HFFc6 (cell line): ENCODE results near the gene FLAD1. TPM values are rescaled to one million over a fixed set of nuclear protein-coding genes. Genes with fewer than 3 reads are reported as not detected.
A peak's percentile ranks its signal among the peaks of the same experiment; 100 is the strongest.

Experiments
- DNase-seq: peaks from one replicate; pipeline ENCODE4 v3.0.0-alpha.2; 2018
- H3K27ac Mint-ChIP-seq: 2 replicates; pipeline ENCODE4 v1.8.0; 2020; ENCODE audit warnings: mild to moderate bottlenecking, mixed read lengths
- H3K27me3 Mint-ChIP-seq: 2 replicates; pipeline ENCODE4 v1.8.0; 2021; ENCODE audit warnings: mild to moderate bottlenecking, moderate library complexity, mixed read lengths; ENCODE audit not compliant: insufficient read depth
- H3K36me3 Mint-ChIP-seq: 2 replicates; pipeline ENCODE4 v1.8.0; 2021; ENCODE audit warnings: low read depth, mixed read lengths
- H3K4me1 Mint-ChIP-seq: 2 replicates; pipeline ENCODE4 v1.8.0; 2020; ENCODE audit warnings: low read depth, mixed read lengths
- H3K4me3 Mint-ChIP-seq: 2 replicates; pipeline ENCODE4 v1.8.0; 2020; ENCODE audit warnings: mild to moderate bottlenecking, moderate library complexity, mixed read lengths
- H3K9me3 Mint-ChIP-seq: 2 replicates; pipeline ENCODE4 v1.8.0; 2020; ENCODE audit warnings: mild to moderate bottlenecking, mixed read lengths
- long read RNA-seq: library from polyadenylated mRNA; unstranded; transcript quantifications from one replicate; pipeline ENCODE4 v2.0.0, GENCODE V29; 2019
- total RNA-seq, 6 experiments: library from RNA; stranded (reverse); fragmentation: NEBNext Ultra II Directional; extraction: Animal tissue kit (Norgen Biotek cat#: 25700); gene quantifications; 2 replicates in 1 of 6; 3 replicates in 5 of 6; pipeline ENCODE4 v1.2.3, GENCODE V29; 2021
- TF ChIP-seq, protein P1 (sequence below): fragments of 200-600 bp; sonication (generic); IDR thresholded peaks from 2 replicates; pipeline ENCODE4 v1.5.0; 2021; ENCODE audit warnings: antibody characterized with exemption, mild to moderate bottlenecking

Gene FLAD1
- total RNA-seq: 10 to 100 TPM; 25.1 to 35.3 (median 29.6) TPM
- long read RNA-seq, transcript FLAD1-203 (8 exons, 1,730 nt): major isoform, 16 of 40 reads
- long read RNA-seq, partial matches to known transcripts: 16 of 40 reads
- long read RNA-seq, other reads (novel, unspliced or antisense): 6 of 40 reads

DNA sequence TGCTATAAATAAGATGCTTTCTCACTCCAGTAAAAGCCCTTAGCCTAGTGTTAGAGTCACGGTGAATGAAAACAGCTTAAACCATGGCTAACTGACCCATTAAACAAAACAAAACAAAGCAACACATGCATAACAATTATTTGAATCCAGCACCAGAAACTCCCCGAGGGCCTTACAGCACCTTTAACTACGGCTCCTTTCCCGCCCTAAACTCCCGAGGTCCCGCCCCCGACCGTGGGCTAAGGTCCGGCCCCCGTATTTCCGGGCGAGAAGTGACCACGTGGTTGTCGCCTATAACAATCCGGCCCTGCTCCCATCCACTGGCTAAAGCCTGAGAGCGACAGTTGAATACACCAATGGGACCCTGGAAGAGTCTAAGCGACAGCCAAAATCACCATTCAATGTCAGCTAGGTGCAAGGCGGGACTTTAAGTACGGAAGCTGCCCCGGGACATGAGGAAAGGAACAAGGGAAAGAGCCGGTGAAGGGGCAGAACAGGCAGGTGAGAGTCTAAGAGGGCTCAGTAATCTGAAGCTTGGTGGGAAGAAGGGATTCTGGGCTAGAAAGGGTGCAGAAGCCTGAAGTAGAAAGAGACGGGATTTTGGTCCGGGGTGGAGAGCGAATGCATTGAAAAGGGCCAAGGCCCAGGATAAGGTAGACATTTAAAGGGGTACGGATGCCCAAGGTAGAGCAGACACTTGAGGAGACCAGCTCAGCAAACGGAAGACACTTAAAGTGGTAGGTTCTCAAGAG lies at the start of gene FLAD1:
Gene FLAD1, plus strand, starts transcription at position 448 of the 752 bp plus-strand sequence. CDS start 351 bp downstream, outside the sequence.
- no peak within 1 kb of the TSS for H3K27ac Mint-ChIP-seq
- DNase-seq: peak; percentile 100

DNA sequence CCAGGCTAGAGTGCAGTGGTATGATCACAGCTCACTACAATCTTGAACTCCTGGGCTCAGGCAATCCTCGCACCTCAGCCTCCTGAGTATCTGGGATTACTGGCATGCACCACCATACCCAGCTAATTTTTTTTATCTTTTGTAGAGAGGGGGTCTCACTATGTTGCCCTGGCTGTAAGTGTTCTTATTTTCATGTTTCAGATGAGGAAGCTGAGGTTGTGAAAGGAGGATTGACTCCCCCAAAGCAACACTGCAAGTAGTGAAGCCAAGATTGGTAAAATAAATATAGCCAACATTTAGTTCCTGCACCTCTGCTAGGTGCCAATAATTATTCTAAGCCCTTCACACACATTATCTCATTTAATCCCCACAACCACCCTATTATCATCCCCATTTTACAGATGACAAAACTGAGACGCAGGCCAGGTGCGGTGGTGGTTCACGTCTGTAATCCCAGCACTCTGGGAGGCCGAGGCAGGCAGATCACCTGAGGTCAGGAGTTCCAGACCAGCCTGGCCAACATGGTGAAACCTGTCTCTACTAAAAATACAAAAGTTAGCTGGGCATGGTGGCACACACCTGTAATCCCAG lies 48.7 kb upstream of the FLAD1 start:
- TF ChIP-seq, protein P1, sequence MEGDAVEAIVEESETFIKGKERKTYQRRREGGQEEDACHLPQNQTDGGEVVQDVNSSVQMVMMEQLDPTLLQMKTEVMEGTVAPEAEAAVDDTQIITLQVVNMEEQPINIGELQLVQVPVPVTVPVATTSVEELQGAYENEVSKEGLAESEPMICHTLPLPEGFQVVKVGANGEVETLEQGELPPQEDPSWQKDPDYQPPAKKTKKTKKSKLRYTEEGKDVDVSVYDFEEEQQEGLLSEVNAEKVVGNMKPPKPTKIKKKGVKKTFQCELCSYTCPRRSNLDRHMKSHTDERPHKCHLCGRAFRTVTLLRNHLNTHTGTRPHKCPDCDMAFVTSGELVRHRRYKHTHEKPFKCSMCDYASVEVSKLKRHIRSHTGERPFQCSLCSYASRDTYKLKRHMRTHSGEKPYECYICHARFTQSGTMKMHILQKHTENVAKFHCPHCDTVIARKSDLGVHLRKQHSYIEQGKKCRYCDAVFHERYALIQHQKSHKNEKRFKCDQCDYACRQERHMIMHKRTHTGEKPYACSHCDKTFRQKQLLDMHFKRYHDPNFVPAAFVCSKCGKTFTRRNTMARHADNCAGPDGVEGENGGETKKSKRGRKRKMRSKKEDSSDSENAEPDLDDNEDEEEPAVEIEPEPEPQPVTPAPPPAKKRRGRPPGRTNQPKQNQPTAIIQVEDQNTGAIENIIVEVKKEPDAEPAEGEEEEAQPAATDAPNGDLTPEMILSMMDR: no peak
- DNase-seq: no peak
- Mint-ChIP-seq H3K4me3 (no peak overlapping the region), H3K9me3 (no peaks in the 10 kb centered on the region), H3K36me3 (no peaks in the 10 kb centered on the region), H3K27me3 (no peaks in the 10 kb centered on the region; the same call in 1 of the 2 replicates), H3K4me1 (peaks cover 25% of the 10 kb centered on the region), H3K27ac (no peak overlapping the region)

More for the DNA sequence above, at the start of gene FLAD1:
- TF ChIP-seq, protein P1: no peak
- H3K4me3 Mint-ChIP-seq: no peak within 1 kb of the TSS
- peaks cover 8% of the 10 kb centered on the region; the same call in 1 of the 2 replicates for H3K36me3 Mint-ChIP-seq
- H3K27me3 Mint-ChIP-seq: no peaks in the 10 kb centered on the region
- peaks cover 12% of the 10 kb centered on the region for H3K4me1 Mint-ChIP-seq
- no peaks in the 10 kb centered on the region for H3K9me3 Mint-ChIP-seq

DNA sequence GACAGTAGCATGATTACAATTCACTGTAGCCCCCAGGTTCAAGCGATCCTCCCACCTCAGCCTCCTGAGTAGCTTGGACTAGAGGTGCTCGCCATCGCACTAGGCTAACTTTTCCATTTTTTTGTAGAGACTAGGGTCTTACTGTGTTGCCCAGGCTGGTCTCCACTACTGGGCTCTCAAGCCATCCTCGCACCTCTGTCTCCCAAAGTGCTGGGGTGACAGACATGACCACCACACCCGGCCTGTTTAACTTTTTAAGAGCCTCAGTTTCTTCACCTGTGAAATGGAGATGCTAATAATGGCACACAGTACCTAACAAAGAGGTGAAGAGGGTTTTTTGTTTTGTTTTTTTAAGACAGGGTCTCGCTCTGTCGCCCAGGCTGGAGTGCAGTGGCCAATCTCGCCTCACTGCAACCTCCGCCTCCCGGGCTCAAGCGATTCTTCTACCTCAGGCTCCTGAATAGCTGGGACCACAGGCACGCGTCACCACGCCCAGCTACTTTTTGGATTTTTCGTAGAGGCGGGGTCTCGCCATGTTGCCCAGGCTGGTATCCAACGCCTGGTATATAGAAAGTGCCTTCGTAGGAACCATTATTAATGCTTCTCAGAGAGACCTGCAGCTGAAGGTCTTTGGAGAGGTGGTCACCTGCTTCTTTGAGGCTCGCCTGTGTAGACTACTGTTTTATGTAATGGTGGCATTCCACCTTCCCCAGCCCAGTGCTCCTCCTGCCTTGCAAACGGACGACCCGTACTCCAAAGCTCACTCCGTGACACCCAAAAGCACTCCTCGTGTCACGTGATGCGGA lies 47.2 kb upstream of the FLAD1 start:
- Mint-ChIP-seq H3K4me3 (peak overlapping the region; percentile 99), H3K27ac (peak overlapping the region; percentile 100), H3K9me3 (no peaks in the 10 kb centered on the region), H3K4me1 (peaks cover 25% of the 10 kb centered on the region), H3K36me3 (no peaks in the 10 kb centered on the region), H3K27me3 (no peaks in the 10 kb centered on the region; the same call in 1 of the 2 replicates)
- TF ChIP-seq, protein P1: no peak
- DNase-seq: no peak

DNA sequence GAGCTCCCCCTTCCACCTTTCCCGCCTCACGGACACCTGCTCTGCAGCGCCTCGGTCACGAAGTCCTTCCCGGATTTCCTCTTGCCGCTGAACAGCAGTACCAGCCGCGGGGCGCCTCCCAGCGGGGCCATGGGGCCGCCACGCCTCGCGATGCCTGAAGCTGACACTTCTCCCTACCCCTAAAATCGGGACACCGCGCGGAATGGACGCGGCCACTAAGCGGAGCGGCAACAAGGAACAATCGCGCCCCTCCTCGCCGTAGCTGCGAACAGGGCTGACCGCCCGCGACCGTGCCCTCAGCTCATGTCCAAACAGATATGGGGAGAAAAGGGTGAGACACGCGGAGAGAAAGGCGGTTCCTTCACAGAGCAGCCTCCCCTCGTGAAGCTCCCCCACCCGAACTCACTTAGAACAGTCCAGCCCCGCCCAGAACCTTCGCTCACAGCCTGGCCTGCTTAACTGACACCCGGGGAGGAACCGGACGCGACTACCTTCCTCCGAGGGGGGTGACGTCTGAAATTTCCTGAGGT lies 46.5 kb upstream of the FLAD1 start, which contains the start of gene PMVK:
Gene PMVK, minus strand, starts transcription at position 165 of the 530 bp plus-strand sequence. Its CDS starts 34 bp downstream, at position 131.
- peak within 1 kb of the TSS; percentile 100 for H3K27ac Mint-ChIP-seq
- no peaks in the 10 kb centered on the region for H3K36me3 Mint-ChIP-seq
- H3K27me3 Mint-ChIP-seq: no peaks in the 10 kb centered on the region; the same call in 1 of the 2 replicates
- peak within 1 kb of the TSS; percentile 99 for H3K4me3 Mint-ChIP-seq
- TF ChIP-seq, protein P1: peak; percentile 72
- no peaks in the 10 kb centered on the region for H3K9me3 Mint-ChIP-seq
- peaks cover 25% of the 10 kb centered on the region for H3K4me1 Mint-ChIP-seq
- peak; percentile 95 for DNase-seq
